Measurements from ENCODE around the gene RACK1.

The RACK1 gene

DNA sequence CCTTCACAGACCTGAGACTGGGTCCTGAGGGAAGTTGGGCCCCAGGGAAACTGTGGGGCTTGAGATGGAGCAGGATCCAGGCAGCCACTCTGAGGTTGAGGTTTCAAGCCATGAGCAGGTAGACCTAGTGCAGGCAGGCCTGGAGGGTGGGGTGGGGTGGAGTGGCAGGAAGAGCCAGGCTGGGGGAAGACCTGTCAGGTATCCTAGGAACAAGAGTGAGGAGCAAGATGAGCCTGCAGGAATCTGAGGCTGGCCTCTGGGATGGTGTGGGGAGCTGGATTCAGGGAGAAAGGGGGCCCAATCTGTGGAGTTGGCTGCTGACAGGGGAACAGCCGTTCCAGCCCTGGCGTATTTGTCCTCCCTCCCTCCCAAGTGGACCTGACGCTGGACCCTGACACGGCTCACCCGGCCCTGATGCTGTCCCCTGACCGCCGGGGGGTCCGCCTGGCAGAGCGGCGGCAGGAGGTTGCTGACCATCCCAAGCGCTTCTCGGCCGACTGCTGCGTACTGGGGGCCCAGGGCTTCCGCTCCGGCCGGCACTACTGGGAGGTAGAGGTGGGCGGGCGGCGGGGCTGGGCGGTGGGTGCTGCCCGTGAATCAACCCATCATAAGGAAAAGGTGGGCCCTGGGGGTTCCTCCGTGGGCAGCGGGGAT lies 9.8 kb downstream of the RACK1 start:
- DNase-seq (ENCODE audit: low spot score) = no peak

- DNase-seq (ENCODE audit: low spot score) = no peak
These were observed 10.5 kb downstream of the RACK1 start for GRCh38 chr5:181233088-181233800.

- no peak for DNase-seq (ENCODE audit: low spot score)
These were observed 11.1 kb downstream of the RACK1 start for GRCh38 chr5:181232593-181232992.

GRCh38 chr5:181231432-181231831 lies 12.3 kb downstream of the RACK1 start:
- no peak for DNase-seq (ENCODE audit: low spot score)

- no peak for DNase-seq (ENCODE audit: low spot score)
These were observed 13.2 kb downstream of the RACK1 start for GRCh38 chr5:181230551-181230950.

GRCh38 chr5:181229996-181230395 lies 13.7 kb downstream of the RACK1 start:
- no peak for DNase-seq (ENCODE audit: low spot score)

DNA sequence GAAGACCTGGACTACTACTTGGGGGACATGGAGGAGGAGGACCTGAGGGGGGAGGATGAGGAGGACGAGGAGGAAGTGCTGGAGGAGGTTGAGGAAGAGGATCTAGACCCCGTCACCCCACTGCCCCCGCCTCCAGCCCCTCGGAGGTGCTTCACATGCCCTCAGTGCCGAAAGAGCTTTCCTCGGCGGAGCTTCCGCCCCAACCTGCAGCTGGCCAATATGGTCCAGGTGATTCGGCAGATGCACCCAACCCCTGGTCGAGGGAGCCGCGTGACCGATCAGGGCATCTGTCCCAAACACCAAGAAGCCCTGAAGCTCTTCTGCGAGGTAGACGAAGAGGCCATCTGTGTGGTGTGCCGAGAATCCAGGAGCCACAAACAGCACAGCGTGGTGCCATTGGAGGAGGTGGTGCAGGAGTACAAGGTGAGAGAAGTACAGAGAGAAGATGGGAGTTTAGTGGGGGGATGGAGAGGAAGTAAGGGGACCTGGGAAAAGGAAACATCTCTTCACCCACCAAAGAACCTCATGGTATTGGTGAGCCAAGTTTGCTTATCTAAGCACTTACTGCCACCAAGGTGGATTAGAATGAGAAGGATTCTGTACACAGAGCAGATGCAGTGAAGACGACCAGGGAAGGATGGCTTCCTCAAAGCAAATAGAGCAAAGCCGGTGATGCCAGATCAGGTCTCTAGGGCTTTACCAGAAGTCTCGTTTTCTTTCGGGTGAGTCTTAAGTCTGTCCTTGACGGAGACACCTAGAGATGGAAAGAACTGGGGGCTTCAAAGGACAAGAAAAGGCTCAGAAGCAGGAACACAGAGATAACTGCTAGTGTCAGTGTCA lies 19.1 kb downstream of the RACK1 start:
- no peak for DNase-seq (ENCODE audit: low spot score)

DNA sequence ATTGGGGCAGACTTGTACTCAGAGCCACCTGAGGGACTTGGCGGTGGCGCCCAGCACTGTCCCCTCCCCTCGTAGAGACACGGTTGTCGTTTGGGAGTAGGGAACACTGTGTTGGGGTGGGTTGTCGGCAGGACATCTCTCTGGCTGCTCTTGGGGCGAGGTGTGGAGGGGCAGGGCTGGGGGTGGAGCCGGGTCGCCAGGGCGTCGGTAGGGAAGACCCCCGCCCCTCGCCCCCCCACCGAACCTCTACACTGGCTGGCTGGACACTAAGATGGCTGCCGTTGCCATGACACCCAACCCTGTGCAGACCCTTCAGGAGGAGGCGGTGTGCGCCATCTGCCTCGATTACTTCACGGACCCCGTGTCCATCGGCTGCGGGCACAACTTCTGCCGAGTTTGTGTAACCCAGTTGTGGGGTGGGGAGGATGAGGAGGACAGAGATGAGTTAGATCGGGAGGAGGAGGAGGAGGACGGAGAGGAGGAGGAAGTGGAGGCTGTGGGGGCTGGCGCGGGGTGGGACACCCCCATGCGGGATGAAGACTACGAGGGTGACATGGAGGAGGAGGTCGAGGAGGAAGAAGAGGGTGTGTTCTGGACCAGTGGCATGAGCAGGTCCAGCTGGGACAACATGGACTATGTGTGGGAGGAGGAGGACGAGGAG lies 19.8 kb downstream of the RACK1 start:
- DNase-seq (ENCODE audit: low spot score) = no peak

- peak; percentile 94 for DNase-seq (ENCODE audit: low spot score)
These were observed 20.5 kb downstream of the RACK1 start, which contains the start of gene TRIM41 for GRCh38 chr5:181223058-181223728. Gene TRIM41, plus strand, starts transcription at chr5:181223281. Its CDS starts 719 bp downstream, at chr5:181224000.

DNA sequence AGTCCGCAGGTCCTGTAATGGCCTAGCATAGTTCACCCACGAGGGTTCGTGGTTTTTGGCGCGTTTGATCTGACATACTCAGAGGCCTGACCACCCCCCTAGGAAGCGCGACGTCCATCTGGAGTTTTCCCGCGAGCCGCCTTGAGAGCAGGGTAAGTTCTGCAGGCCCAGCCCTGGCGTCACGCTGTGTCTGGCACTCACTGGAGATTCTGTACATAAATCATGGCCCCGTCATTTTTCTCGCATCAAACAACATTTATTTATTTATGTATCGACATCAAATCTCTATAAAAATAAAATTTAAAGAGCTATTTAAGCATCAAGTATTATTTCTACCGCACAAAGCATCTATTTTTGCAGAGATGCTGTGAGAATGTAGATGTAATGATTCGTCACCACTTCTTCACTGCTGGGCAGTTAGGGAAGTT lies 21.1 kb downstream of the RACK1 start:
- no peak for DNase-seq (ENCODE audit: low spot score)

DNA sequence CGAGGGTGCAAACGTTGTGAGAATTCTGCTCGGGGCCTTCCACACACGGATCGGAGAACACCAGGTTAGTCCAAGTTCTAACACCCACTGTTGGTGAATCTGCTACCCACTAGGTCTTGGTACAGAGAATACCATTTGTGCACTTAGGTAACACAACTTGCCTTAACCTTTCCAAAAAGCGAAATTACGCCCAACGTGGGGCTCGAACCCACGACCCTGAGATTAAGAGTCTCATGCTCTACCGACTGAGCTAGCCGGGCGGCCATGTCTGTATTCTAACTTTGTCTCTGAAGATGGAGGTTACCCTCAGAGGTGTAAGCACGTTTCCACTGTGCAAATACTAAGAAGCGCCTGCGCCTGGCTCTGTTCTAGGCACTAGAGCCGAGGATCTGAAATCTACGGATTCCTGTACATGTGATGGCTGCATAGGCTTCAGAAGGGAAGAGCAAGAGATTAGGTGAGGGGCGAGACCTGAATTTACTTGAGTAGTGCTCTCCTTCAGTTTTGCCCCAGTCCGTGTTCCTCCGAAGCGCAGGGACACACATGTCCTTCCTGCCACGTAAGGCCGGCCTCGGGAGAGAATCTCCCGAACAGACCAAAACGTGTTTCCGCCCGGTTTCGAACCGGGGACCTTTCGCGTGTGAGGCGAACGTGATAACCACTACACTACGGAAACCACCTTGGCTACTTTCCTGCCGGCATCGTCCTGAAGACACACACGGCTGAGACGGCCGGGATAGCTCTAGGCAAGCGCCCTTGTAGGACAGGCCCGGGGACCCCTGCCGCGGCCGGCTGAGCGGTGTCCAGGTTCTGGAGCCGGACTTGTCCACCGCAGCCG lies 21.7 kb downstream of the RACK1 start:
- DNase-seq (ENCODE audit: low spot score) = peak; percentile 81

DNA sequence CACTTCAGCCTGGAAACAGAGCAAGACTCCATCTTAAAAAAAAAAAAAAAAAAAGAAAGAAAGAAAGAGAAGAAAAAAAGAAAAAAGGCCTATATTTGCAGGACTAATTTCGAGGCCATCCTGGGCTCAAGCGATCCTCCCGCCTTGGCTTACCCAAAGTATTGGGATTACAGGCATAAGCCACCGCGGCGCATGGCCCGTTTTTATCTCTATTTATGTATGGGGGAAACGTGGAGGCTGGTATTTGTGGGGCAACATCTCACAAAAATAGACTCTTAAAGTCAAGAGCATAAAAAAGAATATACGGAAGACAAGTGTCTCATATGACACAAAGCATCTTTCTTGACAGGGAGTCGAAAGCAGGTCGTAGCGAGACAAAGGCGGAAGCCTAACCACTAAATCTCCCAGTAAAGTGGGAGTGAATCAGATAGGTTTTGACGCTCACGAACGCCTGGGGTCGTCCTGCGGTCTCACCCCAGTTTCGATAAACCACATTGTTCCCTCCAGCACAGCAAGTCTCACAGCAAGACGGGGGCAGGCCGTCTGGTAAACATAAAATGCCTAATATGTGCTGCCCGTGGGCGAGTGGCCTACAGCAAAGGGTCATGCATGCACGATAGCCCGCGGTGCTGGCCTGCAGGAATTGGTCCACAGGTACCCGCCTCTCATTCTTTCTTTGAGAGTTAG lies 22.5 kb downstream of the RACK1 start:
- no peak for DNase-seq (ENCODE audit: low spot score)

- DNase-seq (ENCODE audit: low spot score) = no peak
These were observed 23.6 kb downstream of the RACK1 start for GRCh38 chr5:181220178-181220515.

DNA sequence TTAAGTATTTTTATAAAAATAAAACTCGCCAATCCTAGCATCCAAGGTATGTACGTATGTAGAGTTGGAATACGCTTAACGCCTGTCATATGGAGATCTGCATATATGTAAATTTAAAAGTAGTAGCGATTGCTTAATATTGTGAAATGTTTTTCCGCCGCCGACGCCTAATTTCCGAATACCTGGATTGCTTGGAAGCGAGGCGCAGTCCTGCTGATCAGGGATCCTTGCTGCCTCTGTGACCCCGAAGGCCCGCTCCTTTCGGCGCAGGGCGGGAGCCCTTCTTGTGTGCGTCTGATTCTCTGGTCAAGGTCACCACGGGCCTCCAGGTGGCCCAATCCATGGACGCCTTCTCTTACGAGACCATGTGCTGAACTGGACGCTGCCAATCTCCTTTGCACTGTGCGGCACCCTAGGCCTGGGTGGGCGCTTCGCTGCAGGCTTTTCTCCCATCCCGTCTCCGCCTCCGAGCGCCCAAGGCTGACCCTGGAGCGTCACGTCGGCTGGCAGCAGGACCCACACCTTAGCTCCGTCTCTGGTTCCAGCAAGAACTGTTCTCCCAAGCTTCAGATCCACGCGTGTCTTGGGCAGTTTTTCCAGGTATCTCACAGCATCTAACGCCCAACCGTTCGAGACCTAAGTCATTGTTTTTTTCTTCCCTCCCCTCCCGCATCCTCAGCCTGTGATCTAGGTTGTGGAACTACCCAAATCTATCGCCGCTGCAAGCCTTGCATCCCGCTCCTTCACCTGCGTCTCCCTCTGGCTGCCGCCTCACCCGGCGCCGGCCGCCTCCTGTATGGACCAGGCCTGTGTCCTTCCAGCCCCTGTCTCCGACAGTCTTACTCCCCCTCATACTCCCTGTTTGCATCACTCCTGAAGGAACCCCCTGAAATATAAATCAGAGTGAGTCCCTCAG lies 24.2 kb downstream of the RACK1 start:
- DNase-seq (ENCODE audit: low spot score) = no peak

DNA sequence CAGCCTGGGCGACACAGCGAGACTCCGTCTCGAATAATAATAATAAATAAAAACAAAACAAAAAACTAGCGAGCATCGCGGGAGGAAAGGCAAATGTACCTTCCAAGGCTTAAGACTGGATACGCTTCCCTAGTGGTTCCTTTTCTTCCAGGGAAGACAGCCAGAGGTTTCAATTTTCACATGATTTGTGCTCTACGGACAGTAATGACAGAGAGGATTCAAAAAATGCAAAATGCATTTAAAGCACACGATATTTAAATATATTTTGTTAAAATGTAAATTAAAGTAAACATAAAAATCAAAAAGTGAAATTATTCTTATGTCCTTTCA lies 24.9 kb downstream of the RACK1 start:
- no peak for DNase-seq (ENCODE audit: low spot score)

- DNase-seq (ENCODE audit: low spot score) = no peak
These were observed 26.0 kb downstream of the RACK1 start for GRCh38 chr5:181217803-181218062.

DNA sequence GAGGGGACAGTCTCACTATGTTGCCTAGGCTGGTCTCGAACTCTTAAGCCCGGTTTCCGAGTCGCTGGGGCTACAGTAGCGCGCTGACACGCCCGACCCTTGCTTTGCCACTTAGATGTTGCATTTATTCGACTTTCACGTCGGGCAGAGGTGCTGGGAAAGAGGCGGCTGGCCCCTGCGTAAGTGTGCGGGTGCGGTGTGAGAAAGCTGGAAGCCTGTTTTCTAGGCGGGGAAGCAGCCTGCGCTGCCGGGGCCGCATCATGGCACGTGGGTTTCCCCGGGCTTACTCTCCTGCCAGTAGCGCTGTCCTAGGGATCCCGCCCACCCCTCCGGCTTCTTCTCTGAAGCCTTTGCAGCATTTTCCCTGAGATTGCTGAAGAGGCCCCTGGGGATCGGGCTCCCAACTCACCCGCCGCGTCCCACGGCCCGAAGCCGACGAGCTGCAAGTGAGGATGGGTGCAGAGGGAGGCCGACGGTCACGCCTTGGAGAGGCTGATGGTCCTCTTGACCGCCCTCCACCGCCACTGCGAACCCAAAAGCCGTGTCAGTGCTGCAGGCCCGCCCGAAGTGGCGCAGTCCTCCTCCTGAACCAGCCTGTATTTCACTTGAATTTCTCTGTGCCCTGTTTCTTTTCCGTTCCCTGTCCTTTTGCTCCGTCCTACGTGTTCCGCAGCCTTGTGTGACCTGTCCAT lies 26.4 kb downstream of the RACK1 start:
- DNase-seq (ENCODE audit: low spot score) = peak; percentile 55

- DNase-seq (ENCODE audit: low spot score) = no peak
These were observed 27.4 kb downstream of the RACK1 start for GRCh38 chr5:181215997-181216989.

Measured in hepatic stellate cell (primary cell).